GM19467 (cell line): ENCODE data around the gene CXCL9.
"Not testable (repeated sequence)": the region's sequence is repeated elsewhere in the genome, so short reads cannot be mapped to it uniquely, and the experiment has no call there.

Experiments
- ATAC-seq: cut with Tn5 transposase; IDR thresholded peaks from one replicate; pipeline ENCODE4 v1.9.1; 2021; ENCODE audit warnings: mild to moderate bottlenecking, moderate library complexity; ENCODE audit not compliant: unreplicated experiment

The CXCL9 gene

GRCh38 chr4:76007089-76007862 lies at the start of gene CXCL9:
TSS of gene CXCL9 (minus strand) at chr4:76007509. CDS start at chr4:76007449, 60 bp downstream.
- ATAC-seq, result no peak

DNA sequence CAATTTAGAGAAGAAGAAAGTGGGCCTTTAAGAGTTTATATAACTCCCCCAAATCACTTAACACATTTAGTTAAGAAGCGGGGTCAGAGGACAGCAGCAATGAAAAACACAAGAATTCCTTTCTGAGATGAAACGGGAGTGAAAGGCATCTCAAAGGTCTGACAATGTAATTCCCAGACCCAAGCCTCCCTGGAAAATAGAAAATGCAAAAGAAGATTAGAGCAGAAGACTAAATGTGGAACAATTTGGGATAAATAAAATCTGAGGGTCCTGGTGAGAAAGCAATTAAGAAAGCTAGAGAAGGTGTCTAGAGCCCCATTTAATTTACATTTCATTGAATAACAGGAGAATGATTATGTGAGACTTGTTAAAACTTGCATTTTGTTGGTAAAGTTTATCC lies 48.1 kb upstream of the CXCL9 start:
- no peak for ATAC-seq

DNA sequence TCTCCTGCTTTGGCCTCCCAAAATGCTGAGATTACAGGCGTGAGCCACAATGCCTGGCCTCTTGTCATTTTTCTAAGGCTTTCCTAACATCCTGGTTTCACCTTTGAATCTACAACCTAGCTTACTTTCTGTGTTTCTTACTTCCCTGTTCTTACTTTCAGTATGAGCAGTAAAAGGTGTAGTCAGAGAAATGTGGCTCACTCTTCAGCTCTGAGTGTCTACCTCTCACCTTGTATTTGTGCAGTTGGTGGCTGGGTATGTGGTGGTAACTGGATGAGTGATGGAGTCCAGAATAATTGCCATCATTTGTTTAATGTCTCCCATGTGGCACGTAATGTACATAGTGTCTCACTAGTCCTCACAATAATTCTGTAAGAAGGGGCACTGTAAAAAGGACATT lies 47.7 kb upstream of the CXCL9 start:
- peak; percentile 95 for ATAC-seq

GRCh38 chr4:76053730-76054129 lies 46.4 kb upstream of the CXCL9 start:
- no peak for ATAC-seq

GRCh38 chr4:76050560-76051050 lies 43.3 kb upstream of the CXCL9 start:
- ATAC-seq, result not testable (repeated sequence)

GRCh38 chr4:76049860-76050416 lies 42.6 kb upstream of the CXCL9 start:
- not testable (repeated sequence) for ATAC-seq

GRCh38 chr4:76044686-76045085 lies 37.4 kb upstream of the CXCL9 start:
- not testable (repeated sequence) for ATAC-seq

GRCh38 chr4:76043306-76043705 lies 36.0 kb upstream of the CXCL9 start:
- not testable (repeated sequence) for ATAC-seq

DNA sequence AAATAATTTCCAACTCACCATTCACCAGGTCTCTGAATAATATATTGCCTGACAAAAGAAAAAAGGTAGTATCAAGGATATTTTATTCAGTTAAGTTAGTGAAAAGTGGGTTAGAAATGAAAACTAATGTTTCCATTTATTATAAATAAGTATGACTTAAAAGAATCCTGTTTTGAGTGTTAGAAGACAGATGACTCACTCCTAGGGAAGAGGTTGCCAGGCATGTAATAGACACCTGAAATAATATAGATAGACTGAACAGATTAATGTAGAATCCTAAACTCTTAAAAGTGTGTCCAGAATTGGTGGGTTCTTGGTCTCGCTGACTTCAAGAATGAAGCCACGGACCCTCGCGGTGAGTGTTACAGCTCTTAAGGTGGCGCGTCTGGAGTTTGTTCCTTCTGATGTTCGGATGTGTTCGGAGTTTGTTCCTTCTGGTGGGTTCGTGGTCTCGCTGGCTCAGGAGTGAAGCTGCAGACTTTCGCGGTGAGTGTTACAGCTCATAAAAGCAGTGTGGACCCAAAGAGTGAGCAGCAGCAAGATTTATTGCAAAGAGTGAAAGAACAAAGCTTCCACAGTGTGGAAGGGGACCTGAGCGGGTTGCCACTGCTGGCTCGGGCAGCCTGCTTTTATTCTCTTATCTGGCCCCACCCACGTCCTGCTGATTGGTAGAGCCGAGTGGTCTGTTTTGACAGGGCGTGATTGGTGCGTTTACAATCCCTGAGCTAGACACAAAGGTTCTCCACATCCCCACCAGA lies 35.1 kb upstream of the CXCL9 start:
- not testable (repeated sequence) for ATAC-seq

GRCh38 chr4:76036855-76037254 lies 29.5 kb upstream of the CXCL9 start:
- ATAC-seq, result no peak

DNA sequence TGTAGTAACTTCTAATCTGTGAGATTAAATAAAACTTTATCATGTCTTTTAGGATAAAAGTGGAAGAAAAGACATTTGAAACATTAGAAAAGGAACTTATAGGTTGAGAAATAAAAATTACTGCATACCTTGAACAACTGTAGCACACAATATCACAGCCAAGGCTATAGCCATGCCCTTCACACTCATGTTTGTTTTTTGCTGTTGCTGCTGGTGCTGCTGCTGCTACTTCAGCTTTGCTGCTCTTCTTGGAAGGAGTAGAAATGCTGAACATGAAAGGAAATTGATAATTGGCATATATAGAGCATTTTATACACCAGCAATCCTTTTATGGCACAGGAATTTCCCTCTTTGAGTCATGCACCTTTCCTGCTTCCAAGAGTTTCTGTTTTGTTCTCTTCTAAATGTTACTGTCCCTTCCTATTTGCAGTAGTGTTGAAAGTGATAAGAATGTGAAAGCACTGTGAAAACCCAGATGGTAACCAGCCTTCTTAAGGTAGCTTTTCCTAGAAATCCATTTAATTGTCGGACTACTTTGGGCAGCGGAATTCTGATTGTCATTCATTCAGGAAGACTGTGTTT lies 28.6 kb upstream of the CXCL9 start, which contains the start of gene CXCL11:
Gene CXCL11, minus strand, starts transcription at position 272 of the 582 bp plus-strand sequence. Its CDS starts 83 bp downstream, at position 189.
- ATAC-seq, result no peak

- no peak for ATAC-seq
Measured at GRCh38 chr4:76035141-76035540, 27.8 kb upstream of the CXCL9 start.

DNA sequence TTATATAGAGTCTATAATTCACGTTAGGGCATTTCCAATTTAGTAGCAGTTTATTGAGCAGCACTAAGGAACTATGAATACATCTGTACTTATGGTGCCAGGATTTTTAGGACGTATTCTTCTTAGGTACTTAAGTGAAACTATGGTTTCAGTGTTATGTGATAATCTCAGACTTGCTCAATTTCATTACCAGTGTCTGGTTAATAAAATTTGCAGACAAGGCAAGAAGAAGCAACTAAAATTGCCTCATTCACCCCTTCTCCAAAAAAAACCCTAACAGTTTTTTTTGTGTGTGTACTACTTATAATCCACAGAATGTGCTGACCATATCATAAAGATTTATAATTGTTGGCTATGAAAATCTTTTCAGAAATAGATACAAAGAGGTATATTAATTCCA lies 22.0 kb upstream of the CXCL9 start:
- ATAC-seq, result no peak

DNA sequence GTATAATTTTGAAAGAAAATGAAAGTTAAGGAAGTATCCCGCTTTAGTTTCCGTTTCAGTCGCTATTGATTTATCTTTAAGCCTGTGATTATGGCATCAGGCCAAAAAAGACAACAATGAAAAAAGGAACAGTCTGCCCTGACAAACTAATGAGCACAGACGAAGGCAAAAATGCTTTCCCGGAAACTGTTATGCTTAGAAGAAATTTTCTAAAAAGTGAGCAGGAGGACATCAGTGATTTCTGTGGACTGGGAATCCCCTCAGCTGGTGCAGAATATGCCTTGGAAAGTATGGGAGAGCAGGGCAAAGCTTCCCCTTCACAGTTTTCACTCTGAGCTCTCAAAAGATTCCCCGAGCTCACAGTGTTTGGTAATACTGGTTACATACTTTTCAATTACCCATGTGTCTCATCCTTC lies 21.0 kb upstream of the CXCL9 start:
- no peak for ATAC-seq

GRCh38 chr4:76024065-76024464 lies 16.8 kb upstream of the CXCL9 start:
- ATAC-seq, result no peak

- ATAC-seq, result no peak
Measured at GRCh38 chr4:76023389-76023788, 16.1 kb upstream of the CXCL9 start, which contains the start of gene CXCL10. TSS of gene CXCL10 (minus strand) at chr4:76023497. CDS start at chr4:76023431, 66 bp downstream.

GRCh38 chr4:76022677-76023076 lies 15.4 kb upstream of the CXCL9 start:
- no peak for ATAC-seq

GRCh38 chr4:76022031-76022430 lies 14.7 kb upstream of the CXCL9 start:
- ATAC-seq, result no peak

GRCh38 chr4:76017056-76017686 lies 9.9 kb upstream of the CXCL9 start:
- ATAC-seq, result no peak

- peak; percentile 57 for ATAC-seq
Measured at GRCh38 chr4:76016393-76016792, 9.1 kb upstream of the CXCL9 start.

DNA sequence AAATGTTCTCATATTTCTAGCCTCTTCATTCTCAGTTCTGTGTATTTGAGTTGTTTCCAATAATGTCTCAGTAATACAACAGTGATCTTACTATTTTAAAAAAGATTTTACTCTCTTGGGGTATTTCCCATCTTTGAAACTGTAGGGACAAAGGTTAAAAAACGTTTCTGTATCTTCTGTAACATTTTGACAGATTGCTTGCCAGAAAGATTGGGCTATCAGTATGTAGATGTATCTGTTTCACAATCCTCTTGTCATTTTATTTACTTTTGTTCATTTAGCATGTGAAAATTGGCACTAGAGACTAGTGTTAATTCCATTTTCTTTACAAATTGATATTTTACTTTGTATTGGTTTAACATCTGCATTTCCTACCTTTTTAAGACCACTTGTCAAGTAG lies 6.2 kb upstream of the CXCL9 start:
- ATAC-seq, result no peak
